Stimulated activated CD4-positive, alpha-beta T cell treated with anti-CD3 and anti-CD28 coated beads, Interleukin-12 subunit alpha, Interleukin-12 subunit beta, amount 100 ng/mL, for 24 hours (primary cell): ENCODE results near the gene RBM15.

ENCODE experiments used
- DNase-seq, 2 experiments: peaks; one replicate each; pipeline ENCODE4 v3.0.0-alpha.2; 2020; ENCODE audit warnings: low read depth in 2 of 2

RBM15 gene

DNA sequence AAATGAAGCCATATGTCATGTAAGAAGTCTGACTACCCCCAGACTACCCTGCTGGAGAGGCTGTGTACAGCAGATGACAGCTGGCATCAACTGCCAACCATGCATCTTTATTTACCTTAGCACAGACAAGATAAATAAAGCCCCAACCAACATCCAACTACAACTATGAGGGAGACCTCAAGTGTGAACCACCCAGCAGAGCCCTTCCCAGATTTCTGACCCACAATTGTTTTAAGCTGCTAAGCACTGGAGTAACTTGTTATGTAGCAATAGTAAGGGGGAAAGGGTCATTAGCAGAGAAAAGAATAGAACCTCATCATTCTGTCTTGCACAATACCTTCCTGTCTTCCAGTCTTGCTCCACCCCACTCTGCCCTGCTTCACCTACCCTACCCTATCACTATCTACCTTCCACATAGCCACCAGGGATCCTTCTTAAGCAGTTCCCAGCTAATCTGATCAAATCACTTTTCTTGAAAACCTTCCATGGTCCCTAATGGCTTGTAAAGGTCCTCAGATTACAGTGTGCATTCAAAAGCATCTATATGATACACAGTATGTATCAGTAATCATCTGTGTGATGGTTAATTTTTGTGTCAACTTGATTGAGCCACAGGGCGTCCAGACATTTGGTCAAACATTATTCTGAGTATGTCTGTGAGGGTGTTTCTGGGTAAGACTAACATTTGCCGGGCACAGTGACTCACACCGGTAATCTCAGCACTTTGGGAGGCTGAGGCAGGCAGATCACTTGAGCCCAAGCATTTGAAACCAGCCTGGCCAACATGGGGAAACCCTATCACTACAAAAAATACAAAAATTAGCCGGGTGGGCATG, 19.6 kb upstream of the RBM15 start:
- DNase-seq: no peak

DNA sequence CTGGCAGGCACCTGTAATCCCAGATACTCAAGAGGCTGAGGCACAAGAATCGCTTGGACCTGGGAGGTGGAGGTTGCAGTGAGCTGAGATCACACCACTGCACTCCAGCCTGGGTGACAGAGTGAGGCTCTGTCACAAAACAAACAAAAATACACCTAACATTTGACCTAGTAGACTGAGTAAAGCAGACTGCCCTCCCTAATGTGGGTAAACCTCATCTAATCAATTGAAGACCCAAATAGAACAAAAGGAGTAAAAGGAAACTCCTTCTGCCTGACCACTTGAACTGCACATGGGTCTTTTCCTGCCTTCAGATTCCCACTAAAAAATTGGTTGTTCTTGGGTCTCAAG, 19.0 kb upstream of the RBM15 start:
- DNase-seq: no peak

DNA sequence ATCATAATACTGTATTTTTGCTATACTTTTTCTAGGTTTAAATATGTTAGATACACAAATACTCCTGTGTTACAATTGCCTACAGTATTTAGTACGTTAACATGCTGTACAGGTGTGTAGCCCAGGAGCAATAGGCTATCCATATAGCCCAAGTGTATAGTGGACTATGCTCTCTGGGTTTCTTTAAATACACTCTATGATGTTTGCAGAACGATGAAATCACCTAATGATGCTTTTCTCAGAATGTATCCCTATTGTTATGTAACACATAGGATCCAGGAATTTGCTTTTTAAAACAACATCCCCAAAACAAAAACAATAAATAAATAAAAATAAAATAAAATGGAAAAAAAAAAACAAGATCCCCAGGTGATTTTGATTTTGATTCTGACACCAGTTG, 18.1 kb upstream of the RBM15 start:
- DNase-seq: no peak

DNA sequence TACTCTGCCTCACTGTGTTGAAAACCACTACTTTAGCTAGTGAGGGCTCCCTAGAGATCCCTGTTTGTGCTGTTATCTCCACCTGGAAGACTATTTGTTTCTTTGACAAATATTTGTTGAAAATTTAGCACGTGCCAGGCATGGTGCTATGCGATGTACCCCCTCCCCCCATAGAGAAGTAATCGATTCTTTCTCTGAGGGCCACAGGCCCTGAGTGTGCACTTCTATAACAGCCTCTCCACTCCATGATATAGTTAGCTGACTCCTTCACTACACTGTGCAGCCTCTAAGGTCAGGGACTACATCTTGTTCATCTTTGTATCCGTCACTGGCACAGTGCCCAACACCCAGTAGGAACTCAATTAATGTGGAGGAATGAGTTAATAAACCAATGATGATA, 17.3 kb upstream of the RBM15 start:
- DNase-seq: no peak

DNA sequence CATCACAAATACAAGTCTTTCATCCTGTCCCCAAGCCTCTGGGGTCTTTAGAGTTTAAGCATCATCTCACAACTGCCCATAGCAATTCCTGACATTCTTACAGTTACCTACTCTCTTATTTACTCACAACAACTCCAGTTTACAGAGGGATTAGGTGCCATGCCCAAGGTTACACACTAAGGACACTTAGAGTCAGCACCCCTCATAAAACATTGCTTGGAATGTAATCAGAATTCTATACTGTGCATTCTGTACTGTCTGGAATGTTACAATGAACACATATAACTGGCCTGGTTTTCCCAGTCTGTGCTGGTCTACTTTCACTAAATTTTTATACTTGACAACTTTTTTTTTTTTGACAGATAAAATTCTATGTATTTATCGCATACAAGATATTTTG, 14.5 kb upstream of the RBM15 start:
- DNase-seq: no peak

DNA sequence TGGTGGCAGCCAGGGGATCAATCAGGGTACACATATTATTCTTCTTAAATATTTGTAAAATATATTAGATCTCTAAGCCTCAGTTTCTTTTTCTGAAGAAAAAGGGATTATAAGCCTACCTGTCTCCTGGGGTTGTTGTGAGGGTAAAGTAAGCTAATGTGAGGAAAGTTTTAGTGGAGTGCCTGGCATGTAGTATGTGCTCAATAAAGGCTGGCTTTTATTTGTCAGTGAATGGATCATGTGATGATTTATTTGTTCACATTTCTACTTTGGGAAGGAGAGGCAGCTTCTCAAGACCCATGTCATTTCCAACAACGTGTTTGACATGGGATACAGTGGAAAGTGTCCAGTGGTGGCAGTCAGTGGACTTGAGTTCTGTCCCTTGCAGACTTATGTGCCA, 12.4 kb upstream of the RBM15 start:
- DNase-seq: no peak

DNA sequence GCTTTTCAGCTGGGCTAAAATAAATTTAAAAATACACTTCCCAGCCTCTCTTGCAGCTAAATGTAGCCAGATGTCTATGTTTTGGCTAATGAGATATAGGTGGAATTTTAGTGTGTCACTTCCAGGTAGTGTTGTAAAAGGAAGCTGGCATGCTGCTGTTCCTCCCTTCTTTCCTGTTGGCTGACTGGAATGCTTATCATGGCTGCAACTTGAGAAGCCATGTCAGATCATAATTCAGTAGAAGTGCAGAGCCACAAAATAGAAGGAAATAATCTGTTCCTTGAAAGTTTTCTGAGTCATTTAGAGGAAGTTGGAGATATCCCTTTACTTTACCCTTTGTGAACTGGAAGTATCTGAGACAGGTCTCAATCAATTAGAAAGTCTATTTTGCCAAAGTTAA, 10.9 kb upstream of the RBM15 start:
- DNase-seq: no peak

DNA sequence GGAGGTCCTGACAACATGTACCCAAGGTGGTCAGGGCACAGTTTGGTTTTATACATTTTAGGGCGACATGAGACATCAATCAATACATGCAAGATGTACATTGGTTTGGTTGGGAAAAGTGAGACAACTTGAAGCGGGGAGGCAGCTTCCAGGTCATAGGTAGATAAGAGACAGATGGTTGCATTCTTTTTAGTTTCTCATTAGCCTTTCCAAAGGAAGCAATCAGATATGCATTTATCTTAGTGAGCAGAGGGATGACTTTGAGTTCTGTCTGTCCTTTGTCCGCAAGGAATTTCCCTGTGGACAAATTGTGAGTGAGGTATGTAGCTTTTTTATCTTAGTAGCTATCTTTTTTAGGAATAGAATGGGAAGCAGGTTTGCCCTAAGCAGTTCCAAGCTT, 10.5 kb upstream of the RBM15 start:
- no peak for DNase-seq

DNA sequence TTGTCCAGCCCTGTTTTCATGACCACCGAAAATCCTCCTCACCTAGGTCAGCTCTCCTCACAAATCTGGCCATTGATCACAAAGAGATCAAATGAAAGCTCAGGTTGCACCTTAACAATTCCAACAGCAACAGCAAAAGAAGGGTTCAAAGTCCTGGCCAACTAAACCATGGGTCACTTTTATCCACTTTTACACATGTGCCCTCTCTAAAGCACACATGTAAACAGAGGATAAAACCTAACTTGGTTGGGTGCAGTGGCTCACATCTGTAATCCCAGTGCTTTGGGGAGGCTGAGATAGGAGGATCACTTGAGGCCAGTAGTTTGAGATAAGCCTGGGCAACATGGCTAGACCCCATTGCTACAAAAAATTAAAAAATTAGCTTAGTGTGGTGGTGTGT, 3.9 kb upstream of the RBM15 start:
- DNase-seq: no peak

DNA sequence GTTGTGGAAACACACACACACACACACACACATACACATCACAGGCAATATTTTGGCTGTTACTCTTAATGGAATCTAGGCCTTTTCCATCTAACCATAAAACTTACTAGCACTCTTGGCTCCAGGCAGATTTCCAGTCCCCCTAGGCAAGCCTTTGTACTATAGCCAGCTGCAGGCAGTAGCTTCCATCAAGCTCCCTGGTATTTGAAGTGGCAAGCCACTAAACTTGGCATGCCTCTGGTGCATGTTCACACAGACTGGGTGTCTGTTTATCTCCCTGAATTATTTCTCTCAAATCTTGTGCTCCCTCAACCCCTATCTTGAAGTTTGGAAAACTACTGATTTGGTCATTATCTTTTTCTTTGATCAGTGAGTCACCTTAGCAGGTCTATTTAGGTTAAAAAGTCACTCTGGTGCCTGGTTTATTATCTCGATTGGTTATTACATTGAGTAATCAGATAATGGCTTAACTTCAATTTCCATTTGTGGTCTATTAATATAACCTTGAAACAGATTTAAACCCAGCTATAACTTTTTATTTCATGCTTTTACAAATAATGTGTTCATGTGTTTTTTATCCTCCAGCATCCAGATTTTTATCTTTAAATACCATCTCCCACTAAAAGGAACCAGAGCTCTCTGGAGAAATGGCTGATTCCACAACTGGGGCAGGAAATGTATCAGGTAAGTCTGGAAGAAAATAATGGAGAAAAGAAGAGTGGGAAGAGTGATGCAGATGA, 2.7 kb upstream of the RBM15 start:
- no peak for DNase-seq

DNA sequence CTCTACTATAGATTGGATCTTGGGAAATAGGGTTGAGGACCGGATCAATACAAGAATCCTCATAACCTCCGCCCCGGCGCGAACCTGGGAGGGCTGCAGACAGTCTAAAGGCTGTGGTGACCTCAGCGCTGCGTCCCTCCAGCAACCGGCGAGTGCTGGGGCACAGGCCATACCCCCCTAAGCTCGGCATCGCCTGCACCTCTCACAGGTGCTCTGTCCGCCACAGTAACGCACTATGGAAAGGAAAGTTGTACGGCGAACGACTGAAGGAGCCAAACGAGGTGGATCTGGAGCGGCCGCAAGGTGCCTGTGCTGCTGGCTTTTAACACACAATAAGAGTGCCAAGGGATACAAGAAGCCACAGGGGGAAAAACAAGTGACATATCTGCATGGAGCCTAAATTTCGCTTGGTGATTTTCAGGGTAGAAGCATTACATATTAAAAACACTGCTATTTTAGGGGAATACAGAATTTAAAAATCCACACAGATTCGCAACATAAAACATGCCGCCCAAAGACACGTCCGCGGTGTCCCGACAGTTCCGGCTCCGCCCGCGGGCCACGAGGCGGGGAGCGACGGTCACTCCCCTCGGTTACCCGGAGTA, 1.4 kb upstream of the RBM15 start:
- DNase-seq: peak in 1 of 2 experiments; percentile 36

DNA sequence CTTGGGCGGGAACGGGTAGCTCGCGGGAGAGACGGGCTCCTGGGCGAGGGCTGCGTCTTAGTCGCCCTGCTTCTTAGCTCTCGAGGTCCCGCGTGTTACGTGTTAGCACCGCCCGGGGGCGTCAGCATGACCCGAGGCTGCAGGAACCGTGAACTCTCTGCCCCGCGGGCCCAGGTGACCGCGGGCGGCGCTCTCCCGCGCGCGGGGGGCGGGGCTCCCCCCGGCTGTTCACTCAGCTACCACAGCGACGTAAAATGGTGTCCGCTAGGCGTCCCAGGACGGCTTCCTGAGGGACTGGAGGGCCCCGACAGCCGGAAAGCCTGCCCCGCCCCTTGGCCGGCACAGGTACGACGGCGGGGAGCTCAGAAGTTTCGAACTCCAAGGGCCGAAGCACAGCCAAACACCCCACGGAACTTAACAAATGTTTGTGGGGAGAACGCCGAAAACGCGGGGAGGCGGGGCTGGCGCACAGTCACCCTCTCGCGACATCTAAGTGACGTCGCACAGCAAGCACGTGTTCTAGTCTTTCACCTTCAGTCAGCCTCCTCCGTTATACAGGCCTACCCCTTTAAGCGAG, 780 bp upstream of the RBM15 start:
- peak; percentile 87 to 92 for DNase-seq

DNA sequence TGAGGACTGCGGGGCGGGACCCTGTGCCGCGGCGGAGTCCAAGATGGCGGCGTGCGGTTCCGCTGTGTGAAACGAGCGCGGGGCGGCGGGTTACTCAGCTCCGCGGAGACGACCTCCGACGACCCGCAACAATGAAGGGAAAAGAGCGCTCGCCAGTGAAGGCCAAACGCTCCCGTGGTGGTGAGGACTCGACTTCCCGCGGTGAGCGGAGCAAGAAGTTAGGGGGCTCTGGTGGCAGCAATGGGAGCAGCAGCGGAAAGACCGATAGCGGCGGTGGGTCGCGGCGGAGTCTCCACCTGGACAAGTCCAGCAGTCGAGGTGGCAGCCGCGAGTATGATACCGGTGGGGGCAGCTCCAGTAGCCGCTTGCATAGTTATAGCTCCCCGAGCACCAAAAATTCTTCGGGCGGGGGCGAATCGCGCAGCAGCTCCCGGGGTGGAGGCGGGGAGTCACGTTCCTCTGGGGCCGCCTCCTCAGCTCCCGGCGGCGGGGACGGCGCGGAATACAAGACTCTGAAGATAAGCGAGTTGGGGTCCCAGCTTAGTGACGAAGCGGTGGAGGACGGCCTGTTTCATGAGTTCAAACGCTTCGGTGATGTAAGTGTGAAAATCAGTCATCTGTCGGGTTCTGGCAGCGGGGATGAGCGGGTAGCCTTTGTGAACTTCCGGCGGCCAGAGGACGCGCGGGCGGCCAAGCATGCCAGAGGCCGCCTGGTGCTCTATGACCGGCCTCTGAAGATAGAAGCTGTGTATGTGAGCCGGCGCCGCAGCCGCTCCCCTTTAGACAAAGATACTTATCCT, 430 bp downstream of the RBM15 start:
- DNase-seq: peak; percentile 41 to 43

DNA sequence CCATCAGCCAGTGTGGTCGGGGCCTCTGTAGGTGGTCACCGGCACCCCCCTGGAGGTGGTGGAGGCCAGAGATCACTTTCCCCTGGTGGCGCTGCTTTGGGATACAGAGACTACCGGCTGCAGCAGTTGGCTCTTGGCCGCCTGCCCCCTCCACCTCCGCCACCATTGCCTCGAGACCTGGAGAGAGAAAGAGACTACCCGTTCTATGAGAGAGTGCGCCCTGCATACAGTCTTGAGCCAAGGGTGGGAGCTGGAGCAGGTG, 961 bp downstream of the RBM15 start:
- no peak for DNase-seq

DNA sequence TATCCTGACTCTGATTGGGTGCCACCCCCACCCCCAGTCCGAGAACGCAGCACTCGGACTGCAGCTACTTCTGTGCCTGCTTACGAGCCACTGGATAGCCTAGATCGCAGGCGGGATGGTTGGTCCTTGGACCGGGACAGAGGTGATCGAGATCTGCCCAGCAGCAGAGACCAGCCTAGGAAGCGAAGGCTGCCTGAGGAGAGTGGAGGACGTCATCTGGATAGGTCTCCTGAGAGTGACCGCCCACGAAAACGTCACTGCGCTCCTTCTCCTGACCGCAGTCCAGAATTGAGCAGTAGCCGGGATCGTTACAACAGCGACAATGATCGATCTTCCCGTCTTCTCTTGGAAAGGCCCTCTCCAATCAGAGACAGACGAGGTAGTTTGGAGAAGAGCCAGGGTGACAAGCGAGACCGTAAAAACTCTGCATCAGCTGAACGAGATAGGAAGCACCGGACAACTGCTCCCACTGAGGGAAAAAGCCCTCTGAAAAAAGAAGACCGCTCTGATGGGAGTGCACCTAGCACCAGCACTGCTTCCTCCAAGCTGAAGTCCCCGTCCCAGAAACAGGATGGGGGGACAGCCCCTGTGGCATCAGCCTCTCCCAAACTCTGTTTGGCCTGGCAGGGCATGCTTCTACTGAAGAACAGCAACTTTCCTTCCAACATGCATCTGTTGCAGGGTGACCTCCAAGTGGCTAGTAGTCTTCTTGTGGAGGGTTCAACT, 2.1 kb downstream of the RBM15 start:
- DNase-seq: no peak

DNA sequence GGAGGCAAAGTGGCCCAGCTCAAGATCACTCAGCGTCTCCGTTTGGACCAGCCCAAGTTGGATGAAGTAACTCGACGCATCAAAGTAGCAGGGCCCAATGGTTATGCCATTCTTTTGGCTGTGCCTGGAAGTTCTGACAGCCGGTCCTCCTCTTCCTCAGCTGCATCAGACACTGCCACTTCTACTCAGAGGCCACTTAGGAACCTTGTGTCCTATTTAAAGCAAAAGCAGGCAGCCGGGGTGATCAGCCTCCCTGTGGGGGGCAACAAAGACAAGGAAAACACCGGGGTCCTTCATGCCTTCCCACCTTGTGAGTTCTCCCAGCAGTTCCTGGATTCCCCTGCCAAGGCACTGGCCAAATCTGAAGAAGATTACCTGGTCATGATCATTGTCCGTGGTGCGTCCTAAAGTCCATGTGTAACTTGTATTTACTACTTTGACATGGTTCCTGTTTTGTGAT, 2.7 kb downstream of the RBM15 start:
- DNase-seq: no peak

DNA sequence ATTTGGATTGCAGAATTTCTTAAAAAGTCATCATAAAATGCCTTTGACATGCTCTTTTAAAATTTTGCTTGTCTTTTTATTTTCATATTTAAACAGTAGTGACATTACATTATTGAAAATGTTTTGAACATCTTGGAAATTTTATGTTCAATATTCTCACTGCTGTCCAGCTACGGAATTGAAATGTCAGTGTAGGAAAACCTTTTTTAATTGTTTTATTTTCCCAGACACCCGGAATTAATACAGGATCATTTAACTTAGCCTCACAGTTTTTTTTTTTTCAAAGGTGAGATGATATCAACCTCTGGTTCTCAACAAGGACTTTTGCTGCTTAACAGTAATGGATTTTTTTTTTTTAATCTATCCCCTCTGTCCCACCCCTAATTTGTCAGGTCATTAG, 4.1 kb downstream of the RBM15 start:
- no peak for DNase-seq

DNA sequence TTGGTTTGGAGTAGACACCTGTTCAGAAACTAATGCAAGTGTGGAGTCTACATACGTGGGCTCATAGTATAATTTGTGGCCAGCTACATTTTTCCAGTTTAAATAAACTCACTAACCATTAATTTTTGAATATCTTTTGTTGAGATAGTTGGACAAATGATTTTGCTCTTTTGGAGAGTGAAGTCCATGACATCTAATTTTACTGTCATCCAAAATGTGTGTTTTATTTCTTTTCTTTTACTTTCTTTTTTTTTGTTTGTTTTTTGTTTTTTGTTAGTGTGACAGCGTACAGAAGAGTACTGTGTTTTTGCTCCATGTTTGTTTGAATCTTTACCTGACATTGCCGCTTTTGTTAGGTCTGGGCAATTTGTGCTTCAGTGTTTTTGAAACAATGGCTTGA, 5.0 kb downstream of the RBM15 start:
- no peak for DNase-seq

DNA sequence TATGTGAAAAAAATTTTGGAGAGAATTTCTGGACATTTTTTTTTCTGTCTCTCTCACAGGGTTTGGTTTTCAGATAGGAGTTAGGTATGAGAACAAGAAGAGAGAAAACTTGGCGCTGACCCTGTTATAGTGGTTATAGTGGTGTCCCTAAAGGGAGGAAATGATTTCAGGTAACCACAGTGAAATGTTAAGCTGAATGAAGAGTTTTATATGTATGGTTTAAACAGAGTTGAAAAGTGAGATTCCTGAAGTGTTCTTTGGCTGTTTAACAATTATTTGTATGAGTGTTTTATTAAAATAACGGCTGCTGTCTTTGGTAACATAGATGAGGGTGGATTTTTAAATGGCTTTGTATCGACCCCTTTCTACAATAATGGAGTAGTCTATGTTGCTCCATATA, 6.3 kb downstream of the RBM15 start:
- DNase-seq: no peak

DNA sequence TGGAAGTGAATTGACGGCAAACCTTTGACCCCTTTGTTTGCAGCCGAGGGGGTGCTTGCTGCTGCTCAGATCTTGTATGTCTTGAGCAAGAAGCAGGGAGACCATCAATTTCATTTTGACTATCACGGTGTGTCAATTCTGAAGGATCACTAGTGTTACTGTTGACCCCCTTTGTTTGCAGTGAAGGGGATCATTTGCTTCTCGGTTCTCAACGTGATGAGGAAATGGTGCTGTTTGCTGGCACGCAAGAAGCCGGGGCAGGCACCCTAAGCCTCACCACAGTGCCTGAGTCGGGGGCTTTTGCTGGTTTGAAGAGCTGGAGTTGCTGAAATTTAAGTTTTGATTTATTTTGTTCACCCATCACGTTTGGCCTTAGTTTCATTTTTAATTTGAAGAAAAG, 7.5 kb downstream of the RBM15 start:
- DNase-seq: no peak

DNA sequence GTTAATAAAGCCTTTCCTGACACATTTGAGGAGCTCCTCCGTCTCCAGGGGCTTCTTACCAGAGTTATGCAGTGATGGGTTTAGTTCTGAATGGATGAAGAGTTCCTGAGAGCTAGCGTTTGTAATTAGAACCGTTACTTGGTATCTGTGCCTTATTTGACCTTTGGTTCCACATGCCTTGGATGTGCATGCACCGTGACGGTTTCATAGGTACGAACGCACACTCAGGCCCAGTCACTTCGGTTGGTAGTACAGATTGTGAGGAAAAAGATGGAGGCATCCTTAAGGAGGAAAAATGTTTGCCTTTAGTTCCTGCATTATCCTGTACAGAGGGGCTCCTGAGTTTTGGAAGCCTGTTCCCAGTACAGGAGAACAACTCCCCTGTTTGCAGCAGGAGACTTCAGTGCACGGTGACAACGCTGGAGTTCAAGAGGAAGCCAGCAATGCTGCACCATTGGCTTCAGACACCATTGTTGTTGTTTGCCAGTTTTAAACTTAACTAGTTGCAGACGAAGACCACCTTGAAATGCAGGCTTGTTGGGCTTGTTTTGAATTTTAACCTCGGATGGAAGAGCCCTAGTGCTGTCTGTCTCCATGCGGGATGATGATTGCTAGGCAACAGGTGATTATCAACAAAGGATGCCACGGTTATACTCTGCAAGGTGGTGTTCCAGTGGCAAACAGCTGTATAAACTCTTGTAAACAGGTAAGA, 8.2 kb downstream of the RBM15 start:
- no peak for DNase-seq
